ENCODE results near the gene RAB10.

- TF ChIP-seq MZF1 (CRISPR knock-in tag; IDR thresholded peaks at IDR 0.05; ENCODE audit: borderline replicate concordance) (no peak), CTCF (CRISPR knock-in tag; IDR thresholded peaks at IDR 0.05) (no peak), EHMT2 (IDR thresholded peaks at IDR 0.05; ENCODE audit: borderline replicate concordance, low read depth, low read length) (no peak), SMAD3 (CRISPR knock-in tag; IDR thresholded peaks at IDR 0.05) (no peak), REST (IDR thresholded peaks at IDR 0.05; ENCODE audit: borderline replicate concordance in 1 of 2, low read depth in 1 of 2, low read length in 2 of 2) (no peak), E2F1 (CRISPR knock-in tag; IDR thresholded peaks at IDR 0.05) (no peak), ZNF703 (CRISPR knock-in tag; IDR thresholded peaks at IDR 0.05; ENCODE audit: borderline replicate concordance) (no peak), MEF2D (CRISPR knock-in tag; IDR thresholded peaks at IDR 0.05) (no peak), RAD21 (CRISPR knock-in tag; IDR thresholded peaks at IDR 0.05) (no peak), ZNF580 (CRISPR knock-in tag; IDR thresholded peaks at IDR 0.05; ENCODE audit: borderline replicate concordance, low read depth) (no peak), ZNF792 (CRISPR knock-in tag; IDR thresholded peaks at IDR 0.05) (no peak), EED (CRISPR knock-in tag; IDR thresholded peaks at IDR 0.05) (no peak)
Observed at GRCh38 chr2:26081556-26081955, 47.7 kb downstream of the RAB10 start.

All from HepG2 (cell line).